Astrocyte (in vitro differentiated cells and primary cell): ENCODE data around the gene GAD1.

Experiments used
- CTCF ChIP-seq: IDR thresholded peaks from 2 replicates; pipeline ENCODE4 v1.5.1; 2011; ENCODE audit warnings: low read depth, mild to moderate bottlenecking, inconsistent platforms, low read length, moderate library complexity; ENCODE audit not compliant: insufficient read depth
- EZH2 ChIP-seq: IDR thresholded peaks from 2 replicates; pipeline ENCODE4 v1.6.1; 2012; ENCODE audit warnings: mild to moderate bottlenecking, low read length, inconsistent platforms; ENCODE audit not compliant: insufficient read depth

GRCh38 chr2:170856066-170856465, 39.4 kb downstream of the GAD1 start:
- TF ChIP-seq CTCF (no peak), EZH2 (no peak)
